NCI-H1048 (cell line): Measurements from ENCODE around the gene INPP5E.

ENCODE experiments used
- DNase-seq: peaks from one replicate; lab custom pipeline; 2025; lab: John Stamatoyannopoulos, UW

INPP5E gene

DNA sequence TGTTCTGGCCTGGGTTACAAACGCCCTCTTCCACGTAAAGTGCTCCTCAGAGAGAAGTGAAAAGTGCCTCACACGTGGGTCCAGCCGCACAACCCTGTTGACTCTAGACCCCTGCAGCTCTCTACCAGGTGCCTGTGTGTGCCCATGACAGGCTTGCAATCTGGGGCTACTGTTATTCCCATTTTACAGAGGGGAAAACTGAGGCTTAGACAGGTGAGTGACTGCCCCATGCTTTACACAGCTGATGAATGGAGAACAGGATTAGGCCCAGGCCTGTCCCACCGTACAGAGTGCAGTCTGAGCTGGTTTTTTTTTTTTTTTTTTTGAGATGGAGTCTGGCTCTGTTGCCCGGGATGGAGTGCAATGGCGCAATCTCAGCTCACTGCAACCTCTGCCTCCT is 6.2 kb upstream of the INPP5E start:
- DNase-seq: no peak

DNA sequence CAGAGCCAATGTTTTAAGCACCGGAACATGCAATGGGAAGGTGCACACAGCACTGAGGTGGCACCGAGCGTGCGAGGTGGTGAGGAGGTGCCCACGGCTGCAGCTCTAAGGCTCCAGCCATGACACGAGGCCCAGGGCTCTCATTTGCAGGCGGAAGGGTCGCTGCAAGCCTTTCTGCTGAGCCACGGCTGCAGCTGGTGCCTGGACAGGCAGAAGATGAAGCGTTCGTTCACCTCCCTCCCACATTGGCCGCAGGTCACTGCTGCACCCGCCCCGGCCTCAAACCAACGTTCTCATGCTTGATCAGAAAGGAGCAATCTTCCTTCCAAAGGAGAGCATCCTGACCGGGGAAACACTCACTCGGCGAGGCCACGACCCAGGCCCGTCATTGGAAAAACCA is 4.5 kb upstream of the INPP5E start:
- no peak for DNase-seq

- no peak for DNase-seq
Measured at GRCh38 chr9:136443687-136444086, 4.0 kb upstream of the INPP5E start.

GRCh38 chr9:136443087-136443486 is 3.4 kb upstream of the INPP5E start:
- DNase-seq: no peak

- no peak for DNase-seq
Measured at GRCh38 chr9:136442265-136442664, 2.6 kb upstream of the INPP5E start.

DNA sequence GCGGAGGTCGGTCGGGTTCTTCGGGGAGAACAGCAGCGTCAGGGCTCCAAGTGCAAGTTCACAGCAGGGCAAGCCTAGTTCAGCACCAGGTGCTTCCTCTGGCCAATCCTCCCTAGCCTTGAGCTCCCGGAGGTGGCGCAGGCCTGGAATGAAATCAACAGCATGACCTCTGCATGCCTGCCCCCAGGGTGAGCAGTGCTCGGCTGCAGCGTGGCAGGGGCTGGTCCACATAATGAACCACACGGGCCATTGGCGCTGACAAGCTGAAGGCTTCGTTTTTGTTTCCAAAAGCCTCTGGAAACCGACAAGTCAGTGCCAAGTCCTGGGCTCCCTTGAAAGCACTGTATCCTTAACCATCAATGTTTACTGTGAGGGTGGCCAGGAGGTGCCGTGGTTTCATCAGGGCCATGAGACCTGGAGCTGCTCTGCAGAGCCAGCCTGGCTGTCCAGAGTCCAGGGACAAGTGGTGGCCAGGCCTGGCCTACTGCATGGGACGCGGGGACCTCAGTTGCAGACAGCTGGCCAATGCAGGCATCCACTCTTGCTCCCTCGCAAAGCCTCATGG is 2.1 kb upstream of the INPP5E start:
- DNase-seq: no peak

- no peak for DNase-seq
Measured at GRCh38 chr9:136441191-136441680, 1.6 kb upstream of the INPP5E start.

DNA sequence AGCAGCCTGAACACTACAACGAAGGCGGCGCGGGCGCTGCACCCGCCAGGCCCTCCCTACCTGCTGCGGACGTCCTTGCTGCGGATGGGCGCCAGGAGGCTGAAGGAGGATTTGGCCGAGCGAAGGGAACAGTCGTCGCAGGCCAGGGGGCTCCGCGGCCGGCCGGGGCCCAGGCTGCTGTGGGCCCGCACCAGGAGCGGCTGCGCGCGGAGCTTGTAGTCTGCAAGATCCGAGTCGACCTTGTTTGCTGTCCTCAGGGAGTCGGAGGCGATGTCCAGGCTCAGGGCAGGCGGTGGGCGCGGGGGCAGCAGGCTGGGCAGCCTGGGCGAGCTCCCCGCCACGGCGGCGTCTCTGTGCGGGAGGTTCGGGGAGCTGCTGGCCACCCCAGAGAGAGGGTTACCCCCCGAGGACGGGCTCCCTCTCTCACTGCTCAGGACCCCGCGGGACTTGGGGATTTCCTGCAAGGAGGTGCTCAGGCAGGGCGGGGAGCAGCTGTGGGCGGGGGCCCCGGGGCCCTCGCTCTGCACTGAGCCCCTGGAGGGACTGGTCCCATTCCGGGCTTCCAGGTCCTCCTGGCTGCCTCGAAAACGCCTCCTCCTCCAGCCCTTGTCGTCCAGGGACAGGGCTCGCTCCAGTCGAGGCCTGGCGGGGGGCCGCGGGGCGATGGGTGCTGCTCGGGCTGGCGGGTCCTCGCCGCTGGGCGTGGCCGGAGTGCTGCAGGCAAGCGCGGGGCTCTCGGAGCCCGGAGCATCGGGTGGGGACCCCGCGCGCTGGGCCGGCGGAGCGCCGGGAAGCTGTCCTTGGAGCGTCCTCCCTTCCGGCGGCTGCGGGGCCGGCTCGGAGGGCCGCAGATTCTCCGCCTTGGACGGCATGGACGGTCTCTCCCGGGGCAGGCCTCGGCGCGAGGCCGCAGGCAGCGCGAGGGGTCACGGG is 831 bp downstream of the INPP5E start:
- DNase-seq: no peak

DNA sequence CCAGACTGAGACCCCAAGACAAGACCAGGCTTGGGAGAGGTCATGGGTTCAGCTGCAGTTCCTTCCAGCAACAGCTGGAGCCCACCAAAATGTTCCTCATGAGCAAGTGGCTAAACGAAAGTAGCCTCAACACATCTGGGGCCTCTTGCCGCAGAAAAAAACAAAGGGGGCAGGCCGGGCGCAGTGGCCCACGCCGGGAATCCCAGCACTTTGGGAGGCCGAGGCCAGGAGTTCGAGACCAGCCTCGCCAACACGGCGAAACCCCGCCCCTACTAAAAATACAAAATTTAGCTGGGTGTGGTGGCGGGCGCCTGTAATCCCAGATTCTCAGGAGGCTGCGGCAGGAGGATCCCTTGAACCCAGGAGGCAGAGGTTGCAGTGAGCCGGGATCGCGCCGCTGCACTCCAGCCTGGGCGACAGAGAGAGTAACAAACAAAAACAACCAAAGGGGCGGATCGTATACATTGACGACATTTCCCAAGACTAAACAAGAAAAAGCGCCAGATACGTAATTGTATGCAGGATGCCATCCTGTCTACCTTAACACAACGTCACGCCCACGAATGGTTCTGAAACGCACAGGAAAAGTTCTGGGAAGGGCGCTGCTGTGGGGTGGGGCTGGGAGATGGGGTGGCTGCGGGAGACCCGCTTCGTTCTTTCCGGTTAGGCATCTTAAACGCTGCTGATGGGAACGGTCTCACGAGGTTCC is 1.7 kb downstream of the INPP5E start:
- DNase-seq: no peak

DNA sequence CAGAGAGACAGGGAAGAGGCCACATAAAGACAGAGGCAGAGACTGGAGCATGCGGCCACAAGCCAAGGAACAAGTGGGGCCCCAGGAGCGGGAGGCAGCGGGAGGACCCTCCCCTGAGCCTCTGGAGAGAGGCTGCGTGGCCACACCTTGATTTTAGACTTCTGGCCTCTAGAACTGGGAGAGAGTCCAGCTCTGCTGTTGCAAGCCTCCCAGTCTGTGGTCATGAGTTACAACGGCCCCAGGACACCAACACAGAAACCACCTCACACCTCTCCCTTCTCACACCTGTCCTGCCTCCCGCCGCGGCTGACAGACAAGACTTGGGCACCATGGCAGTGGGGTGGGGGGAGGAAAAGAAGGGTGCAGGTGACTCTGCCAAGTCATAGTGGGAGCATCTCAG is 2.2 kb downstream of the INPP5E start:
- DNase-seq: no peak

DNA sequence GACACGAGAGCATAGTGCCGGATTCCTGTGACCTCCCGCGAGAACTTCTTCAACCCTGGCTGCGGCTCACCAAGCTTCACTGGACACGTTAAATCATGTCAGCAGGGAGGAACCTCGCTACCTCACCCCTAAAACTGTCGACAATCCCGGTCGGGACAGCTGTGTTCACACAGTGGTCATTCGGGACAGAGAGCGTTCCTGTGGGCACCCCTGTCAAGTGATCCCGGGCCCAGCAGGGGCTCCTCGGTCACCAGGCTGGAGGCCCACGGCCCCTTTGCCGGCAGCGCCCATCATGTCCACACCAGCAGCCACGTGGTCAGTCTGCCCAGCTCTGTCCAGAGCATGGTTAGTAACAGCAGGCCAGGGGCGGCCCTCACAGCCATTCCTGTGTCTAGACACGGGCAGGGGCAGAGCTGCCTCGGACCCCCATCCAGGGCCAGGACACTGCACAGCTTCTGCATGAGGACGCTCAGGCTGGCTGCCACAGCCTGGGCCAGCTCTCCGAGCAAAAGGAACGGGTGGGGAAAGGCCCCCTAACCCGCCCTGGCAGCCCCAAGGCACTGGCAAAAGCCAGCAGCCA is 3.5 kb downstream of the INPP5E start:
- no peak for DNase-seq

- DNase-seq: no peak
Measured at GRCh38 chr9:136434580-136435169, 5.0 kb downstream of the INPP5E start.

- no peak for DNase-seq
Measured at GRCh38 chr9:136433849-136434579, 5.6 kb downstream of the INPP5E start.

DNA sequence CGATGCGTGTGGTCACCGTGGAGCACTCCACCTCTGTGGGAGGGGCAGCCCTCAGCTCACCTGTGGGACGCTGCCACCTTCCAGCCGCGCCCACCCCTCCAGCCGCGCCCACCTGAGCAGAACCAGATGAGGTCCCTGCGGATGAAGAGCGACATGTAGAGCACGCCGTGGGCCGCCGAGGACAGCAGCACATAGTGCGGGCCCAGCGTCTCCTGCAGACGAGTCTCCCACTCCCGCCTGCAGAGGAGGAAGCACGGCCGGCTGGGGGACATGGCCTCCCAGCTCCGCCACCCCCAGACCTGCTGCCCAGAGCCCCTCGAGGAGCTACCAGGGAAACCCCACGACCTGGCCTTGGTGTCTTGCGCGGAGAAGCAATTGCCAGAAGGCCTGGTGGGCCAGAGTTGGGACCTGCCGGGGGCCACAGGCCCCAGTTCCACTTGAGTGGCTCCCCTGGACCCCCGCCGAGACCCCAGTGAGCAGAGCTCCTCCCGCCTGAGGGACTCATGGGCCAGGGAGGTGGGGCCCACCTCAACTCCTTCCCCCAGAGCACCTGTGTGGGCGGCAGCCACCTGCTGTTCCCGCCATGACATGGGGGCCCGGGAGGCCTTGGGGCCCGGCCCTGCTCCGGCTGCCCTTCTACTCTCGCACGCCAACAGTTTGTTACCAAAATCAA is 6.5 kb downstream of the INPP5E start:
- no peak for DNase-seq

DNA sequence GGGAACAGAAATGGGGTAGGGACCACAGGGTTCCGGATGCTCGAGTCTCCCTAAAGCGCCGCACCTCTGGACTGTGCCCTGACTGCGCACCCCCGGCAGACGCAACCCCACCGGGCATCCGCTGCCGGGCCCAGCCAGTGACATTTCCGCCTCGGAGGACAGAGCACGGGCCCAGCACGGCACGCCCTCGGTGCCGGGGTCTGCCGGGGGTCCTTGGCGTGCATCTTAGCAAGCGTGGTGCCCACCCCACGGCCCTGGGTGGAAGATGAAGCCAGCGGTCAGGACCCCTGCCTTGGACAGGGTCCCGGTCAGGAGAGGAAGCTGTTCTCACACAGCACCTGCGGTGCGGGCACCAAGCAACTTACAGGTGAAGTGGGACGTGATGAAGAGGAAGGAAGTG is 7.1 kb downstream of the INPP5E start:
- DNase-seq: no peak

DNA sequence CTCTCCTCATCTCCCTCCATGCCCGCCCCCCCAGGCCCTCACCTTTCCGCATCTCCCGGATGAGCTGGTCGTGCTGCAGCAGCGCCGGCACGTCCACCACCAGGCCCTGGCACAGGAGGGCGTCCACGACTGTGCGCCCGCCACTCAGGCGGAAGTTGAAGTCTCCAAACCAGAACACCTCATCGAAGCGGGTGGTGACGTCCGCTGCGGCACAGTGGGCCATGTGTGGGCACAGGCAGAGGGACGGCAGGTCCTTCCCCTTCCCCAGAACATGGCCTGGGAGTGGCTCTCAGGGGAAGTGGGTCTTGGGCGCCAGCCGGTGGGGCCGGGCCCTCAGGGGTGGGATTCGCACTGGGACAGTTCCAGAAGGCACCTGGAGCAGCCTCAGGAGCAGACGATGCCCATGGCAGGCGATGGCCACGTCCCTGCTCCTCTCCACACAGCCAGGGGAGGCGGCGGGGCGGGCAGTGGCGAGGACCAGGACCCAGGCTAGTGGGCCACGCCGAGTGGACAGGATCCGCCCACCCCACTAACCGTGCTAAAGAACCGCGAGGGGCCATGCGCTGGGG is 7.8 kb downstream of the INPP5E start:
- DNase-seq: no peak

DNA sequence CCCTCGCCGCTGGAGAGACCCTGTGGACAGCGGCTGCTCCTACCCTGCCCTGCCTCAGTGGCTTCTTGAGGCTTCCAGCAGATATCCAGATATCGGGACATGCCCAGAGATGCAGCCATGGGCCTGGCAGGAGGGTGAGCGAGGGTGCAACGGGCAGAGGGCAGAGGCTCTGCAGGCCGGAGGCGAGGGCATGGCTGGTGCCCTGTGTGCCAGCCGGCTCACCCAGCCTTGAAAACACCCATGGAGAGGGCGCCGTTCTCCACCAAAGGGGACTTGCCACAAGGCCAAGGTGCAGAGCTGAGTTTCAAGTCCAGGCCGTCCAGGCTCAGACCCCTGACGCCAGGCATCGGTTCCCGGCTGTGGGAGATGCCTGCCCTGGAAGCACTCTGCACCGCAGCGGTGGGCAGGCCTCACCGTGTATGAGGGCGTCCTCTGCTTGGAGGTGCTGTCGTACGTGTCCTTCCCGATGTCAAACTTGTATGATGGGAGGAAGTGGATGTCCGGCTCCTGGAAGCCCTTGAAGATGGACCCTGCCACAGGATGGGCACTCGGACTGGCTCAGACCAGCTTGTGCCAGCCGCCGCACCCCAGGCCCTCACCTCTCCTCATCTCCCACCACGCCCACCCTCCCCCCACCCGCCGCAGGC is 8.9 kb downstream of the INPP5E start:
- DNase-seq: no peak

GRCh38 chr9:136429683-136430491 is 9.8 kb downstream of the INPP5E start:
- DNase-seq: no peak

GRCh38 chr9:136429075-136429628 is 10.5 kb downstream of the INPP5E start:
- DNase-seq: no peak
